Activated CD4-positive, alpha-beta T cell treated with anti-CD3 and anti-CD28 coated beads for 24 hours (primary cell): Measurements from ENCODE around the gene GRM8.

Experiments
- DNase-seq, 2 donors: peaks; one replicate each; pipeline ENCODE4 v3.0.0-alpha.2; 2020; ENCODE audit warnings: low read depth in 2 of 2

GRM8 gene

GRCh38 chr7:126436213-126436868 lies 816.4 kb downstream of the GRM8 start:
- no peak for DNase-seq

- DNase-seq = no peak
Observed at GRCh38 chr7:126426652-126427051, 826.1 kb downstream of the GRM8 start.

- DNase-seq = no peak
Observed at GRCh38 chr7:126424985-126425384, 827.8 kb downstream of the GRM8 start.

- no peak for DNase-seq
Observed at GRCh38 chr7:126419047-126419446, 833.7 kb downstream of the GRM8 start.

- DNase-seq = no peak
Observed at GRCh38 chr7:126411821-126412383, 840.8 kb downstream of the GRM8 start.

GRCh38 chr7:126411032-126411820 lies 841.5 kb downstream of the GRM8 start:
- no peak for DNase-seq

GRCh38 chr7:126403040-126403439 lies 849.7 kb downstream of the GRM8 start:
- no peak for DNase-seq

GRCh38 chr7:126401918-126402317 lies 850.8 kb downstream of the GRM8 start:
- DNase-seq = no peak

- no peak for DNase-seq
Observed at GRCh38 chr7:126398851-126399529, 853.8 kb downstream of the GRM8 start.

GRCh38 chr7:126398285-126398684 lies 854.5 kb downstream of the GRM8 start:
- no peak for DNase-seq

- no peak for DNase-seq
Observed at GRCh38 chr7:126394406-126394805, 858.3 kb downstream of the GRM8 start.
